ENCODE results near the gene ULBP3. TPM values are rescaled to one million over a fixed set of nuclear protein-coding genes. Genes with fewer than 3 reads are reported as not detected.

The ULBP3 gene
- total and polyA plus RNA-seq, 3 experiments from 2014 or later = 1.2 to 2.2 (median 1.6) TPM

DNA sequence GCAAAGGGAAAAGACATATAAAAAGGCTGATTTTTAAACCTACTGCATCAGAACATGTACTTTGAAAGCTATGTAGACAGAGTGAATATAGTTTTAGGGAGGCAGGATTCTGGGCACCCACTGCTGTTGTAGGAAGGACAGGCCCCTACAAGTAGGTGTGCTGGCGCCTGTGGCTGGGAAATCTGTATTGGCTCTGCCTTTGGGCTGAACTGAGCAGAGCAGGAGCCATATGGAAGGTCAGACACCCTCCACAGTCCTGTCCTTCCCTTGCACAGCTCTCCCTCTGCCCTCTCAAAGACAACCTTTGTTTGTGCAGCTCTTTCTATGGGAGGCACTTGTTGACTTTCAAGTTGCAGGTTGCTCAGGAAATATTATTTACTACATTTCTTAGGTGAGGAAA, 18.4 kb upstream of the ULBP3 start:
- H3K9me3 ChIP-seq (ENCODE audit: low read length) = no peaks in the 10 kb centered on the region
- H3K27ac Mint-ChIP-seq = no peak overlapping the region
- H3K36me3 Mint-ChIP-seq = no peaks in the 10 kb centered on the region
- DNase-seq = no peak
- no peaks in the 10 kb centered on the region for H3K4me1 Mint-ChIP-seq
- no peaks in the 10 kb centered on the region for H3K4me1 ChIP-seq (ENCODE audit: insufficient read depth, low read length)
- no peak overlapping the region for H3K4me3 Mint-ChIP-seq
- H3K9me3 Mint-ChIP-seq = no peaks in the 10 kb centered on the region
- POLR2A ChIA-PET = no interaction called here
- H3K27me3 Mint-ChIP-seq = peaks cover 9 to 30% of the 10 kb centered on the region in 2 donors
- H3K27ac ChIP-seq (ENCODE audit: low read depth, low read length) = no peak overlapping the region
- no peaks in the 10 kb centered on the region for H3K36me3 ChIP-seq (ENCODE audit: insufficient read depth, low read length)
- CTCF ChIA-PET = no interaction called here
- peaks cover 3% of the 10 kb centered on the region for H3K27me3 ChIP-seq (ENCODE audit: insufficient read depth, low read length, poor library complexity, severe bottlenecking)
- H3K4me3 ChIP-seq (ENCODE audit: low read length) = no peak overlapping the region

DNA sequence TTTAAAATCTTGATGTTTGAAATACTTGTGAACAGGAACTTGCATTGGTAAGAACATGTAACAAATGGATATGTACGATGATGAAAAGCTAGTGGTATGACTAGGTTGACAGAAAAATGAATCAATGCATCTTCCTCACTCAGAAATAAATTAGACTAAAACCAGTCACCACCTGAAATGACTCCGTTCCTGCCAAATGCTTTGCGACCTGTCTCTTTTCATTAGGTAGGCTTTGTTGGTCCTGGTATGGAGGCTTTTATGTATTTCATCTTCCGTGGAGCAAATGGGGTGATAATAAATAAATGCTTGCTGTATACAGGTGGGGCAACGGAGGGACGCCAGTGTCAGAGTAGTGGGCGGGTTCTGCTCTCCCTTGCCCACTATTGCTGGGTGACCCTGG, 17.1 kb upstream of the ULBP3 start:
- Histone ChIP-seq H3K4me1 (ENCODE audit: insufficient read depth, low read length) (no peaks in the 10 kb centered on the region), H3K36me3 (ENCODE audit: insufficient read depth, low read length) (no peaks in the 10 kb centered on the region), H3K9me3 (ENCODE audit: low read length) (no peaks in the 10 kb centered on the region), H3K4me3 (ENCODE audit: low read length) (no peak overlapping the region), H3K27me3 (ENCODE audit: insufficient read depth, low read length, poor library complexity, severe bottlenecking) (peaks cover 3% of the 10 kb centered on the region), H3K27ac (ENCODE audit: low read depth, low read length) (no peak overlapping the region)
- H3K36me3 Mint-ChIP-seq = no peaks in the 10 kb centered on the region
- CTCF ChIA-PET = no interaction called here
- no peak overlapping the region for H3K27ac Mint-ChIP-seq
- no peaks in the 10 kb centered on the region for H3K4me1 Mint-ChIP-seq
- DNase-seq = no peak
- no peak overlapping the region for H3K4me3 Mint-ChIP-seq
- POLR2A ChIA-PET = no interaction called here
- H3K27me3 Mint-ChIP-seq = peaks cover 9 to 27% of the 10 kb centered on the region in 2 donors
- H3K9me3 Mint-ChIP-seq = no peaks in the 10 kb centered on the region

DNA sequence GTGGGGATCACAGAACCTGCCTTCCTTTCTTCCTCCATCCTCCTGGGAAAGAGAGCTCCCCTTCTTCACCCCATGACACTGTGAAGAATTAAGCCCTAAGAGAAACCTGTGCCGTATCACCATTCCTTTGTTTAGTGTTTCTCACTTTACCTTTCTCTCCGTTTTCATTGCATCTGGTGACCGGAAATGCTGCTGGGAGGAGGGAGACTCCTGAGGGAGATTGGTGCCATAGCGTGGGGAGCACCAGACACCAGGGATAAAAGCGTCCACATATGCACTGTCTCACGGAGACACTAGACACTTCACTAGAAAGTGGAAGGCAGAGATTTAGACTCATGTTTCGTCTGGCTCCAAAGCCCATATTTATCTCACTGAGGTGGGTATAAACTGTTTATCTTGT, 15.5 kb upstream of the ULBP3 start:
- peaks cover 11 to 15% (median 13%) of the 10 kb centered on the region in 3 donors for H3K4me1 Mint-ChIP-seq
- no peak for DNase-seq
- Histone ChIP-seq H3K4me3 (ENCODE audit: low read length) (no peak overlapping the region), H3K36me3 (ENCODE audit: insufficient read depth, low read length) (no peaks in the 10 kb centered on the region), H3K27me3 (ENCODE audit: insufficient read depth, low read length, poor library complexity, severe bottlenecking) (no peaks in the 10 kb centered on the region), H3K9me3 (ENCODE audit: low read length) (no peaks in the 10 kb centered on the region), H3K4me1 (ENCODE audit: insufficient read depth, low read length) (peaks cover 9% of the 10 kb centered on the region), H3K27ac (ENCODE audit: low read depth, low read length) (no peak overlapping the region)
- POLR2A ChIA-PET = no interaction called here
- no peak overlapping the region for H3K27ac Mint-ChIP-seq
- no peaks in the 10 kb centered on the region for H3K9me3 Mint-ChIP-seq
- CTCF ChIA-PET = no interaction called here
- H3K4me3 Mint-ChIP-seq = no peak overlapping the region
- peaks cover 0 to 1% (median 0%) of the 10 kb centered on the region in 3 donors for H3K36me3 Mint-ChIP-seq
- H3K27me3 Mint-ChIP-seq = peaks cover 5 to 27% of the 10 kb centered on the region in 2 donors

DNA sequence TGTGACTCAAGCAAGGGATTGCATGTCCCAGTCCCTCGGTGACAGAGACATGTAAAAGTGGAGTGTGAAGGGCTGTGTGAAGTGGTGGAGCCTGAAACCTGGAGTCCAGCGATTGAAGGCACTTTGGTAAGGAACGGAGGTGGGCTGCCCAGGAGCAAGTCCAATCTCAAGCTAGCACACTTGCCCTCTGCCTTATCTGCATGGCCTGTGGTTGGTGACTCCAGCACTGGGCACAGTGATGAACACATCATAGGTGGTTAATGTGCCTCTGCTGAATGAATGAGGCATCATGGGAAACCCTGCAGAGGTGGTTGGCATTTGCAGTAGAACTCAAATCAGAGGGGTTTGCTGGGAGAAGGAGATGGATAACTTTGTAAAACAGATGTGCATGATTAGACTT, 14.9 kb upstream of the ULBP3 start:
- peaks cover 14 to 20% (median 16%) of the 10 kb centered on the region in 3 donors for H3K4me1 Mint-ChIP-seq
- H3K36me3 Mint-ChIP-seq = peaks cover 0 to 1% (median 0%) of the 10 kb centered on the region in 3 donors
- Histone ChIP-seq H3K36me3 (ENCODE audit: insufficient read depth, low read length) (no peaks in the 10 kb centered on the region), H3K27me3 (ENCODE audit: insufficient read depth, low read length, poor library complexity, severe bottlenecking) (no peaks in the 10 kb centered on the region), H3K4me3 (ENCODE audit: low read length) (no peak overlapping the region), H3K4me1 (ENCODE audit: insufficient read depth, low read length) (peaks cover 9% of the 10 kb centered on the region), H3K27ac (ENCODE audit: low read depth, low read length) (no peak overlapping the region), H3K9me3 (ENCODE audit: low read length) (no peaks in the 10 kb centered on the region)
- no peaks in the 10 kb centered on the region for H3K9me3 Mint-ChIP-seq
- no peak for DNase-seq
- no peak overlapping the region for H3K27ac Mint-ChIP-seq
- peak overlapping the region in 1 of 7 donors; percentile 32 for H3K4me3 Mint-ChIP-seq
- POLR2A ChIA-PET = no interaction called here
- CTCF ChIA-PET = no interaction called here
- H3K27me3 Mint-ChIP-seq = peaks cover 5 to 25% of the 10 kb centered on the region in 2 donors

DNA sequence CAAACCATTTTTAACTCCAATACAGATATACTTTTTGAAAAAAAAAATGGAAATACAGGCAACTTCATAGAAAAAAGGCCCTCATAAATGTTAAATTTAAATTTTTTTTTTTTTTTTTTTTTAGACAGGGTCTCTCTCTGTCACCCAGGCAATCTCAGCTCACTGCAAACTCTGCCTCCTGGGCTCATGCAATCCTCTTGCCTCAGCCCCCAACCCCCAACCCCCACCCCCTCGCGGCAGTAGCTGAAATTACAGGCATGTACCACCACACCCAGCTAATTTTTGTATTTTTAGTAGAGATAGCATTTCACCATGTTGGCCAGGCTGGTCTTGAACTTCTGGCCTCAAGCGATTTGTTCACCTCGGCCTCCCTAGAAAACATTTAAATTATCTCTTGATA, 12.8 kb upstream of the ULBP3 start:
- H3K4me1 ChIP-seq (ENCODE audit: insufficient read depth, low read length) = peaks cover 9% of the 10 kb centered on the region
- Mint-ChIP-seq H3K9me3 (no peaks in the 10 kb centered on the region), H3K27me3 (peaks cover 5 to 25% of the 10 kb centered on the region in 2 donors), H3K4me1 (peaks cover 17 to 29% (median 24%) of the 10 kb centered on the region in 3 donors), H3K27ac (no peak overlapping the region), H3K4me3 (no peak overlapping the region), H3K36me3 (peaks cover 0 to 1% (median 0%) of the 10 kb centered on the region in 3 donors)
- ChIA-PET CTCF (interaction anchor here (0.6 to 3.5 kb wide), 6 partner anchors 11 to 1091 kb away, joined by 3 to 39 read pairs (median 5); no protein-coding TSS in a partner anchor), POLR2A (no interaction called here)
- no peaks in the 10 kb centered on the region for H3K9me3 ChIP-seq (ENCODE audit: low read length)
- H3K36me3 ChIP-seq (ENCODE audit: insufficient read depth, low read length) = no peaks in the 10 kb centered on the region
- no peak overlapping the region for H3K4me3 ChIP-seq (ENCODE audit: low read length)
- H3K27me3 ChIP-seq (ENCODE audit: insufficient read depth, low read length, poor library complexity, severe bottlenecking) = no peaks in the 10 kb centered on the region
- no peak for DNase-seq
- no peak overlapping the region for H3K27ac ChIP-seq (ENCODE audit: low read depth, low read length)

DNA sequence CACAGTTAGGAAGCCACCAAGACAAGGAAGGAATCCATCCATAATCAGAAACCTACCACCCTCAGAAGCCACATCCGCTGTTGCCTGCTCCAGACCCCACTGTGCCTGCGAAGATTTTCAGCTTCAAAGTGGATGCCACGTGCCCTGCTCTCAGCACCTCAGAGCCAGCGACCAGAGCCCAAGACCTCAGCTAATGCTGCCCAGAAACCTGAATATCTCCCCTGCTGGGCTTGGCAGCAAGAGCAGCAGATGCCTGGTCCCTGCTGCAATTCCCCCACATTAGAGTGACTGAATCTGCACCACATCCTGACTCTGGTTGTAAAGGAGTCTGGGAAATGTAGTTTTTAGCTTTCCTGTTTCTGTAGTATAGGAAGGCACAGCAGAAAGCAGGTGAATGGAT, 10.7 kb upstream of the ULBP3 start:
- Mint-ChIP-seq H3K4me3 (peak overlapping the region in 5 of 7 donors; percentile 1 to 62 (median 37)), H3K27ac (peak overlapping the region in 3 of 8 donors; percentile 24 to 56 (median 52)), H3K36me3 (peaks cover 0 to 1% (median 0%) of the 10 kb centered on the region in 3 donors), H3K9me3 (no peaks in the 10 kb centered on the region), H3K4me1 (peaks cover 22 to 37% (median 34%) of the 10 kb centered on the region in 3 donors), H3K27me3 (peaks cover 5 to 19% of the 10 kb centered on the region in 2 donors)
- Histone ChIP-seq H3K27me3 (ENCODE audit: insufficient read depth, low read length, poor library complexity, severe bottlenecking) (no peaks in the 10 kb centered on the region), H3K9me3 (ENCODE audit: low read length) (no peaks in the 10 kb centered on the region), H3K4me1 (ENCODE audit: insufficient read depth, low read length) (peaks cover 9% of the 10 kb centered on the region), H3K36me3 (ENCODE audit: insufficient read depth, low read length) (no peaks in the 10 kb centered on the region), H3K27ac (ENCODE audit: low read depth, low read length) (no peak overlapping the region), H3K4me3 (ENCODE audit: low read length) (no peak overlapping the region)
- ChIA-PET CTCF (interaction anchor here (1.0 to 3.5 kb wide), 13 partner anchors 10 to 619 kb away, joined by 3 to 39 read pairs (median 5); partner anchors contain the start of gene ULBP3), POLR2A (no interaction called here)
- DNase-seq = peak in 3 of 5 donors; percentile 56 to 60 (median 56)

DNA sequence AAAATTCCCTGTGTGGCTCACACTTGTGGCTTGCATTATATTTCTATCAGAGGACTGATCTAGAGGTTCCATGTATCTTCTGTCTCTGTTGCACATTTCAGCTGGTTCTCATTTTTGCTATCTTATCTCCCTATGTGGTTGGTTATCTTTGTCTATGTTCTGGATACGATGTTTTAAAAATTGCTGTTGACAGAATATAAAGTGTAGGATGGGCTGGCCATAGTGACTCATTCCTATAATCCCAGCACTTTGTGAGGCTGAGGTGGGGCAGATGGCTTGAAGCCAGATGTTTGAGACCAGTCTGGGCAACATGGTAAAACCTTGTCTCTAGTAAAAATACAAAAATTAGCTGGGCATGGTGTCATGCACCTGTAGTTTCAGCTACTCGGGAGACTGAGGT, 9.9 kb upstream of the ULBP3 start:
- CTCF ChIA-PET = interaction anchor here (0.9 to 2.8 kb wide), 5 partner anchors 9 to 258 kb away, joined by 3 to 31 read pairs (median 6); partner anchors contain the start of gene ULBP3
- Histone ChIP-seq H3K9me3 (ENCODE audit: low read length) (no peaks in the 10 kb centered on the region), H3K27ac (ENCODE audit: low read depth, low read length) (no peak overlapping the region), H3K4me1 (ENCODE audit: insufficient read depth, low read length) (peaks cover 9% of the 10 kb centered on the region), H3K27me3 (ENCODE audit: insufficient read depth, low read length, poor library complexity, severe bottlenecking) (no peaks in the 10 kb centered on the region), H3K36me3 (ENCODE audit: insufficient read depth, low read length) (no peaks in the 10 kb centered on the region), H3K4me3 (ENCODE audit: low read length) (no peak overlapping the region)
- POLR2A ChIA-PET = no interaction called here
- H3K4me1 Mint-ChIP-seq = peaks cover 22 to 37% (median 34%) of the 10 kb centered on the region in 3 donors
- H3K27ac Mint-ChIP-seq = no peak overlapping the region
- H3K9me3 Mint-ChIP-seq = no peaks in the 10 kb centered on the region
- peaks cover 0 to 1% (median 0%) of the 10 kb centered on the region in 3 donors for H3K36me3 Mint-ChIP-seq
- H3K4me3 Mint-ChIP-seq = no peak overlapping the region
- no peak for DNase-seq
- H3K27me3 Mint-ChIP-seq = peaks cover 3 to 14% of the 10 kb centered on the region in 2 donors

DNA sequence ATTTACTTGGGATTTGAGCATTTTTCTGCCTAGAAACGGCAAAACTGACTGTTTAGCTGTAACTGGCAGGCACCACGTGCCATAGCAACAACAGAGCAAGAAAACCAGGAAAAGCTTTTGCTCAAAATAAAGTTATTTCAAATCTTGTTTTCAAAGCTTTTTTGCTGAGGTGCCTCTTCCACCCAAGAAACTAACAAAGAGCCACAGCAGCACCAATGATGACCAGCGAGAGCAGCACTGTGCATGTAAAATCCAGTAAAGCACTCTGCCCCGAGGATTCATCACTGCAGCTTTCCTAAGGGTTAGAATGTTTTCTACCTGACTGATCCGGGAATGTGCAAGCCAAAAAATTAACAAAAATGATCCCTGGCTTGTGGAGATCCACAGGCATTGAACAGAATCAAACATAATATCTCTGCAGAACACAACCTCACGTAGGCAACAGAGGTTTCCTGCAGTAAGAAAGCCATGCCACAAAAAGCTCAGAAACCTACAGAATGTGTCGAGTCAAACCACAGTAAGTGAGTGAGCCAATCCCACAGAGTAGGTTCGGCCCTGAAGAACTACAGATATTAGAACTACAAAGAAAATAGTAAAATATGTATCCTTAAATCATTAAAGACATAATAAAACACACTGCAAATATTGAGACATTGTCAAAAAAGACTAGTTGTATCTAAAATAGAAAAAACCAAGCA, 7.4 kb upstream of the ULBP3 start:
- no peaks in the 10 kb centered on the region for H3K27me3 ChIP-seq (ENCODE audit: insufficient read depth, low read length, poor library complexity, severe bottlenecking)
- peak overlapping the region in 4 of 8 donors; percentile 3 to 56 (median 35) for H3K27ac Mint-ChIP-seq
- peaks cover 29 to 45% (median 41%) of the 10 kb centered on the region in 3 donors for H3K4me1 Mint-ChIP-seq

More for the DNA sequence above, 7.4 kb upstream of the ULBP3 start:
- POLR2A ChIA-PET = no interaction called here
- peaks cover 9% of the 10 kb centered on the region for H3K4me1 ChIP-seq (ENCODE audit: insufficient read depth, low read length)
- Mint-ChIP-seq H3K36me3 (peaks cover 0 to 1% (median 0%) of the 10 kb centered on the region in 3 donors), H3K4me3 (peak overlapping the region in 4 of 7 donors; percentile 4 to 75 (median 58)), H3K9me3 (no peaks in the 10 kb centered on the region), H3K27me3 (peaks cover 6 to 9% of the 10 kb centered on the region in 2 donors)
- H3K36me3 ChIP-seq (ENCODE audit: insufficient read depth, low read length) = no peaks in the 10 kb centered on the region
- DNase-seq = no peak
- H3K27ac ChIP-seq (ENCODE audit: low read depth, low read length) = no peak overlapping the region
- no peak overlapping the region for H3K4me3 ChIP-seq (ENCODE audit: low read length)
- H3K9me3 ChIP-seq (ENCODE audit: low read length) = no peaks in the 10 kb centered on the region
- CTCF ChIA-PET = interaction anchor here (0.7 to 2.0 kb wide), 4 partner anchors 235 to 319 kb away, joined by 3 to 7 read pairs (median 4); no protein-coding TSS in a partner anchor
